Brain microvascular endothelial cell (primary cell): ENCODE results near the gene PRSS33.

Experiments used
- DNase-seq: peaks from one replicate; pipeline ENCODE4 v3.0.0-alpha.2; 2020
- H3K27ac ChIP-seq: fragments of 250-450 bp; sonication (Bioruptor Pico); 2 replicates; pipeline ENCODE4 v1.5.1; 2020; ENCODE audit warnings: mild to moderate bottlenecking, moderate library complexity
- H3K27me3 ChIP-seq: fragments of 250-450 bp; sonication (Bioruptor Pico); replicated peaks from 2 replicates; pipeline ENCODE4 v1.5.1; 2020; ENCODE audit warnings: mild to moderate bottlenecking
- H3K36me3 ChIP-seq: fragments of 250-450 bp; sonication (Bioruptor Pico); replicated peaks from 2 replicates; pipeline ENCODE4 v1.5.1; 2020; ENCODE audit warnings: mild to moderate bottlenecking
- H3K4me3 ChIP-seq: 2 replicates; pipeline ENCODE4 v1.5.1; 2011; ENCODE audit warnings: low read depth, mild to moderate bottlenecking, control low read depth, low read length, moderate library complexity
- in situ Hi-C: cut with HindIII; loops from 2 replicates; pipeline ENCODE4 v1.10.0; 2017; ENCODE audit warnings: low sequenced_read_pairs, low pct_ligation_motif_present
- TF ChIP-seq, protein P1 (sequence below): IDR thresholded peaks from 2 replicates; pipeline ENCODE4 v1.5.1; 2011; ENCODE audit warnings: low read depth, mild to moderate bottlenecking, moderate library complexity, low read length, control low read depth, inconsistent platforms; ENCODE audit errors: missing control alignments

The PRSS33 gene

DNA sequence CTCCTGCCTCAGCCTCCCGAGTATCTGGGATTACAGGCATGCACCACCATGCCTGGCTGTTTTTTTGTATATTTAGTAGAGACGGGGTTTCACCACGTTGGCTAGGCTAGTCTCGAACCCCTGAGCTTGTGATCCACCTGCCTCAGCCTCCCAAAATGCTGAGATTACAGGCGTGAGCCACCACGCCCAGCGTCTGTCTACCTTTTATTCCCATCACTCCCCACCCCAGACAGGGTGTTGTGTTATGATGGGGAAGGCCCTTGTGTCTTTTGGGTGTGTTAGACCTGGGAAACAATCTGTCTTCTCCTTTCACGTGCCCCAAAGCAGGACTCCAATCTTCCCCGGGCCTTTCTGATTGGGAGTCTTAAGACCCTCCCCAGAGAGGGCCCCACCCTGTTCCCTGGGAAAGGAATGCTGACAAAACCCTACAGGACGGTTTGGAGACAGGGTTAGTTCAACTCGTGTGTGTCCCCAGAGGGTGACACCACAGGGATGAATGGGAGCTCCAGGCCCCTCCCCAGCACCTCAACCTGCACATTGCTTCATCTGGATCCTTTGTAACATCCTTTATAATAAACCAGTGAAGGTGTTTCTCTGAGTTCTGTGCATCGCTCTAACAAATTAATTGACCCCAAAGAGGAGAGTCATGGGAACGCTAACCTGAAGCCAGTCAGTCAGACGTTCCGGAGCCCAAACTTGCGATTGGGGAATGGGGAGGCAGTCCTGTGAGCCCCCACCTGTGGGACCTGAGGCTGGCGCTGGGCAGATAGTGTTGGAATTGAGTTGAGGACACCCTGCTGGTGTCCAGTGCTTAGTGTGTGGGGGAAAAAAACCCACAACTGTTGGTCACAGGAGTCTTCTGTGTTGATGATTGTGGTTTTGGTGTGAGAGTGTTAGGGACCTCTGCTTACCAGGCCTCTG, 7.1 kb downstream of the PRSS33 start:
- H3K27me3 ChIP-seq: peaks cover 7% of the 10 kb centered on the region
- in situ Hi-C loops: no loop called here
- no peak overlapping the region for H3K4me3 ChIP-seq
- H3K27ac ChIP-seq: no peak overlapping the region
- DNase-seq: no peak
- peaks cover 2% of the 10 kb centered on the region for H3K36me3 ChIP-seq
- TF ChIP-seq, protein P1, sequence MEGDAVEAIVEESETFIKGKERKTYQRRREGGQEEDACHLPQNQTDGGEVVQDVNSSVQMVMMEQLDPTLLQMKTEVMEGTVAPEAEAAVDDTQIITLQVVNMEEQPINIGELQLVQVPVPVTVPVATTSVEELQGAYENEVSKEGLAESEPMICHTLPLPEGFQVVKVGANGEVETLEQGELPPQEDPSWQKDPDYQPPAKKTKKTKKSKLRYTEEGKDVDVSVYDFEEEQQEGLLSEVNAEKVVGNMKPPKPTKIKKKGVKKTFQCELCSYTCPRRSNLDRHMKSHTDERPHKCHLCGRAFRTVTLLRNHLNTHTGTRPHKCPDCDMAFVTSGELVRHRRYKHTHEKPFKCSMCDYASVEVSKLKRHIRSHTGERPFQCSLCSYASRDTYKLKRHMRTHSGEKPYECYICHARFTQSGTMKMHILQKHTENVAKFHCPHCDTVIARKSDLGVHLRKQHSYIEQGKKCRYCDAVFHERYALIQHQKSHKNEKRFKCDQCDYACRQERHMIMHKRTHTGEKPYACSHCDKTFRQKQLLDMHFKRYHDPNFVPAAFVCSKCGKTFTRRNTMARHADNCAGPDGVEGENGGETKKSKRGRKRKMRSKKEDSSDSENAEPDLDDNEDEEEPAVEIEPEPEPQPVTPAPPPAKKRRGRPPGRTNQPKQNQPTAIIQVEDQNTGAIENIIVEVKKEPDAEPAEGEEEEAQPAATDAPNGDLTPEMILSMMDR: no peak

DNA sequence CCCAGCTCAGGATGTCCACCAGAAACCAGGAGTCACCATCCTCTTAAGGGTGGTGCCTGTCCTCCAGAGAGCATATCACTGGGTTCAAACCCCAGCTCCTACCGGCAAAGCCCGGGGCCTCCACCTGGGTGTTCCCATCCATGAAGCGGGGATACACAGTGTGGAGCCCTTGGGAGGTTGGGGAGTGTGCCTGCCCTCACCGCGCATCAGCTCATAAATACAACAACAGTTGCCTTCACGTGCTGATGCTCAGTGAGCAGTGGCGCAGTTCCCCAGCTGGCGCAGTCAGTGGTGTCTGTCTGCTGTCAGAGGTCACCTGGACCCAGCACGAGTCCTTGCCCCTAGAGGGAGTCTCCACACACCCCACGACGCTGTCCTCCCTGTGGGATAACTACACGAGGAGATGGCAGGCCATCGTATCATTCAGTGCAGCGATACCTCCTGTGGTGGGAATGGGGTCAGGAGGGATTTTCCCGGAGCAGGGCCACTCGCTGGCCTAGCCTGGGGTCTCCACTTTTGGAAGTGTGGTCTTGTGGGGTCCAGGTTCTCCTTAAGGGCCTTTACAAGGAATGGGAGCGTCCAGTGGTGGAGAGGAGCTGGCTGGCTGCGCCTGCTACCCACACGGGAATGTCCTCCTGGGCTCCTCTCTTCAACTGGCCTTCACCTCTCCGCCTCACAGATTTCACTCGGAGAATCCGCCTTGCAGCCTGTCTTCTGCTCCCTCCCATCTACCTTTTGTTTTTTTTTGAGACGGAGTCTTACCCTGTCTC, 8.0 kb downstream of the PRSS33 start:
- Histone ChIP-seq H3K27me3 (no peaks in the 10 kb centered on the region), H3K36me3 (peaks cover 5% of the 10 kb centered on the region), H3K27ac (no peak overlapping the region), H3K4me3 (no peak overlapping the region)
- no peak for DNase-seq
- TF ChIP-seq, protein P1: no peak
- in situ Hi-C loops: no loop called here

DNA sequence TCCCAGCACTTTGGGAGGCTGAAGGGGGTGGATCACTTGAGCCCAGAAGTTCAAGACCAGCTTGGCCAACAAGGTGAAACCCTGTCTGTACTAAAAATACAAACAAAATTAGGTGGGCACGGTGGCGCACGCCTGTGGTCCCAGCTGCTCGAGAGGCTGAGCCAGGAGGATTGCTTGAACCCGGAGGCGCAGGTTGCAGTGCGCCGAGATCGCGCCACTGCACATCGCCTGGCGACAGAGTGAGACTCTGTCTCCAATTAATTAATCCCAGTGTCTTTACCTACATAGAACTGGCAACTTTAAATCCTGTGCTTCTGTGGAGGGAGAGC, 8.8 kb downstream of the PRSS33 start:
- no peak overlapping the region for H3K4me3 ChIP-seq
- no peak for DNase-seq
- TF ChIP-seq, protein P1: no peak
- H3K36me3 ChIP-seq: peaks cover 12% of the 10 kb centered on the region
- in situ Hi-C loops: no loop called here
- no peaks in the 10 kb centered on the region for H3K27me3 ChIP-seq
- H3K27ac ChIP-seq: no peak overlapping the region

DNA sequence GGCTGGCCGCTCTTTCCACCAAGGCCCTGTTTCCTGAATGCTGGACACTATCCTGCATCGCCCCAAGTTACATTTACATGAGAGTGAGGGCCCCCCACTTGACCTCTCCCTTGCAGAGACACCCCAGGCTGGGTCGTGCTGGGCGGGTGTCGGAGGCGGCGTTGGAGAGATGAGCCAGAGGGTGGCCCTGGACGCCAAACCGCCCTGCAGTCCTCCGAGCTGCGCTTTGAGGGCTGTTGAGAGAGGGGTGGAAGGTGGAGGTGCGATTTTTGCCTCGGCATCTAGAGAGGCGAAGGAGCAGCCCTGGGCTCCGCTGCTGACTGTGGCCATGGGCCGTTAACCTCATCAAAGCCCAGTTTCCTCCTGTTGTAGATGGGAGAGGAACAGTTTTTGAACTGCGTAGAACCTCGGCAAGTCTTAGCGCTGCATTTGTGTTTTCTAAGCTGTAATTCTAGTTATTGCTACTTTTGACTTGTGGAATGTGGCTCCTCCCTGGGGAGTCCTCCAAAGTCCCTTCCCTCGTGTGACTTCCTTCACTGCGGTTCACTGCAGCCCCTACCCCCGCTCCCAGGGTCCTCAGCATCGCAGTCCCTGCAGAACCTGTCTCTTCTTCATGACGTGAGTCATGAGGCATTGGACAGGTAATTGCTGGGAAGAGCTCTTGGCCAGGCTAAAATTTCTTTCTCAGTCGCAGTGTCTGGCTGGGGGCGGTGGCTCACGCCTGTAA, 9.3 kb downstream of the PRSS33 start:
- TF ChIP-seq, protein P1: no peak
- in situ Hi-C loops: no loop called here

DNA sequence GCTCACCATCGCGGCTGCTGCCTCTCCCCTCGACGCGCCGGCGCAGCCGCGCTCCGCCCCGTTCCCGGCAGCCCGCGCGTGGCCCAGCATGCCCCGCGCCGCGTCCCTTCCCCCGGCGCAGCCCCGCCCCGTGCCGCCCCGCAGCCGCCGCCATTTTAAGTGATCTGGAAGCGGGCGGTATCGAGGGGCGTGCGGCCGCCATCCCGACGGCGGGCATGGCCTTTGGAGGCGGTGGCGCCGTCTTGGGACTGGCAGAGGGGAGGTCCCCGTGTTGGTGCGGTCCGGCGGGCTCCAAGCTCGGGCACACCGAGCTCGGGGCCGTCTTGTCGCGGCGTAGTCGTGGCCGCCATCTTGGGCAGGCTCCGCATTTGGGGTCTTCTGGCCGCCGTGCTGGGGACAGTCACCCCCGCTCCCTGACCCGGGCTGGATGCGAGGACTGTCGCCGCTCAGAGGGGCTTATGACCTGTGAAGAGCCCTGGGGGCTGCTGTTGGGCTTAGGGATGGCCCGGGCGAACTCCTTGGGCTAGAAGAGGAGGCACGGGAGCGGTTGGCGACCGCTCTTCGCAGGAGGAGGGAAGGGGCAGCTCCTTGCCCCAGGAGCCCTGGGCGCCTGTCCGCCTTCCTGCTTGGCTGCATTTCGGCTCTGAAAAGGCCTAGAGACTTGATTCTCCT, 10.0 kb downstream of the PRSS33 start, which contains the start of gene ELOB:
TSS of gene ELOB (minus strand) at position 50 of the 672 bp plus-strand sequence. CDS start at position 9, 41 bp downstream.
- peak within 1 kb of the TSS; percentile 97 for H3K4me3 ChIP-seq
- peaks cover 22% of the 10 kb centered on the region for H3K36me3 ChIP-seq
- TF ChIP-seq, protein P1: no peak
- in situ Hi-C loops: no loop called here
- DNase-seq: peak; percentile 73
- no peaks in the 10 kb centered on the region for H3K27me3 ChIP-seq
- H3K27ac ChIP-seq: peak within 1 kb of the TSS; percentile 99

More for the DNA sequence above, 9.3 kb downstream of the PRSS33 start:
- Histone ChIP-seq H3K27me3 (no peaks in the 10 kb centered on the region), H3K27ac (peak overlapping the region; percentile 99), H3K4me3 (peak overlapping the region; percentile 97), H3K36me3 (peaks cover 18% of the 10 kb centered on the region)
- DNase-seq: no peak
